Heart left ventricle (tissue), 16 donors: ENCODE data around the gene SLC6A7. TPM values are rescaled to one million over a fixed set of nuclear protein-coding genes. Genes with fewer than 3 reads are reported as not detected.

Experiments
- ATAC-seq, 4 donors: fragments of 200-7000 bp; cut with Tn5 transposase; one replicate each; pipeline ENCODE4 v1.9.1; 2020 to 2022; ENCODE audit warnings: moderate library complexity in 4 of 4, mild to moderate bottlenecking in 3 of 4, moderate number of reproducible peaks in 1 of 4
- DNase-seq, 5 donors: peaks; one replicate each; pipeline ENCODE4 v3.0.0-alpha.2; 2020
- H3K27ac ChIP-seq, 12 donors: fragments of 200-600 bp; sonication (generic) in 4 of 12; one replicate each; pipeline versions ENCODE4 v1.5.0 to v1.8.0; 2016 to 2022; ENCODE audit warnings: mild to moderate bottlenecking in 2 of 12
- H3K27me3 ChIP-seq, 9 donors: fragments of 200-600 bp; sonication (generic) in 2 of 9; one replicate each; pipeline versions ENCODE4 v1.5.1 to v1.8.0; 2016 to 2022; ENCODE audit warnings: mild to moderate bottlenecking in 3 of 9
- H3K36me3 ChIP-seq, 9 donors: fragments of 200-600 bp; sonication (generic) in 2 of 9; one replicate each; pipeline versions ENCODE4 v1.5.0 to v1.8.0; 2018 to 2022; ENCODE audit warnings: mild to moderate bottlenecking in 2 of 9
- H3K4me1 ChIP-seq, 12 donors: fragments of 200-600 bp; sonication (generic) in 4 of 12; one replicate each; pipeline versions ENCODE4 v1.5.0 to v1.8.0; 2016 to 2022; ENCODE audit warnings: mild to moderate bottlenecking in 3 of 12
- H3K4me3 ChIP-seq, 12 donors: fragments of 200-600 bp; sonication (generic) in 4 of 12; one replicate each; pipeline versions ENCODE4 v1.5.0 to v1.8.0; 2017 to 2022; ENCODE audit warnings: mild to moderate bottlenecking in 9 of 12, moderate library complexity in 4 of 12
- H3K9me3 ChIP-seq, 12 donors: fragments of 200-600 bp; sonication (generic) in 4 of 12; one replicate each; pipeline versions ENCODE4 v1.5.0 to v1.8.0; 2016 to 2022; ENCODE audit warnings: mild to moderate bottlenecking in 1 of 12
- POLR2A ChIP-seq, 2 donors: fragments of 450-650 bp; IDR thresholded peaks; one replicate each; pipeline ENCODE4 v1.6.1; 2017; ENCODE audit warnings: antibody characterized with exemption in 2 of 2, mild to moderate bottlenecking in 2 of 2, moderate library complexity in 2 of 2
- WGBS, 4 donors: extraction: QIAGEN DNeasy Blood & Tissue Kit in 2 of 4; methylation state at CpG; one replicate each; pipeline versions ENCODE4 v1.1.5 to v1.1.7; 2013 to 2018; 5-methylcytosine and 5-hydroxymethylcytosine counted together
- intact Hi-C, 10 donors: fragments of 100-400 bp; cut with DNase I; formaldehyde crosslinking; loops; one replicate each; pipeline versions ENCODE4 v1.11.1 to v1.14.2; 2022
- polyA plus RNA-seq, 2 donors: library from polyadenylated mRNA; stranded (reverse); fragments of 200-250 nt; gene quantifications; one replicate each; pipeline ENCODE4 v1.2.3, GENCODE V29; 2013
- total RNA-seq, 9 donors: library from RNA; depleted of rRNA in 2 of 9; stranded (reverse); fragments of >200 nt in 2 of 9; fragmentation: NEBNext Ultra II Directional in 3 of 9; extraction: Animal tissue kit (Norgen Biotek cat#: 25700) in 3 of 9; gene quantifications; one replicate each; pipeline versions ENCODE4 v1.1.0 to v1.2.4, GENCODE V29; 2016 to 2023
- TF ChIP-seq, protein P1 (sequence below), 12 donors: fragments of 200-600 bp; sonication (generic) in 4 of 12; IDR thresholded peaks; one replicate each; pipeline versions ENCODE4 v1.5.0 to v1.8.0; 2018 to 2022; ENCODE audit warnings: antibody characterized with exemption in 12 of 12, mild to moderate bottlenecking in 5 of 12
- donor health status: ischemic (EF 13 %, LVEDD 7.1; RV severe dilation, severe dysfunction).
- donor health status: healthy with polysubstance abuse.
- donor health status: DM: no; HTN: yes; CAD: no.
- donor health status: DM: no; HTN: no; CAD: no.
- donor health status: ischemic (EF 25% LVEDD 6.9; RV normal size, moderate dysfunction).
- donor health status: ischemic (EF 25% LVEDD 5.7; RV mildly dilated, moderate dysfunction).
- donor health status: healthy.
- donor health status: DM: yes; HTN: yes; CAD: no.
- donor health status: ischemic (EF 35%, LVEDD 5.7; RV mildly dilated, moderate dysfunction).
- donor health status: nonischemic (EF 11% LVEDD 7.7; RV severe dilation, severe dysfunction).
- donor health status: DM: yes; HTN: yes; CAD: no.
- donor health status: PGD.
- donor health status: ischemic (EF 29% LVEDD 5.4; RV normal size, mild dysfunction).
- donor health status: nonischemic (EF 23%, LVEDD 6.1; RV moderate dilation, normal function).

SLC6A7 gene
- total and polyA plus RNA-seq, 11 donors: not detected

DNA sequence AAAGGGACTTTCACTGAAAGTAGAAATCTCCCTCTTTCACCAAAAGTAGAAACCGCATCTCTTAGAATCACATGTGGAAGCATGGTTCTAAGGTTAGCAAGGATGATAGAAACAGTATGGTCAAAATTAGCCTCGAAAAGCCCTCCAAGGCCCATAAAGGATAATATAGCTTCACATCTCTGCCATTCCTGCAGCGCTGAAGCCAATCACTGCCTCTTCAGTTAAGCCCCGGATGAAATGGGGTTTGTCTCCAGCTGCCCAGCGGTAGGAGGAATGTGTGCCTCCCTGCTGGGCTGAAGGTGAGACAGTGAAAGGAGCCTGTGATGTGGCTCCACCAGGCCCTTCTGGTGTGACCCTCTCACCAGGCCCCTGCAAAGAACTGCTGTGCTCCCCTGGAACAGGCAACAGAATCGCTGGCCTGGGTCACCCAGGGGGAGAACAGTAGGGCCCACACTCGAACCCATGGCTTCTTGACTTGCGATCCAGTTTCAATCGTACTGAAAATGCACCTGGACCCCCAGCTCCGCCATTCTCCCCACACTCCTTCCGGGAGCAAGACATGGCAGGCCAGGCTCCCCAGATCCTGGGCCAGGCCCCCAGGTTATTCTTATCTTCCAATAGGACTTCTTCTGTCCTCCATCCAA, 52.5 kb downstream of the SLC6A7 start:
- Histone ChIP-seq H3K36me3 (no peaks in the 10 kb centered on the region), H3K27ac (no peak overlapping the region), H3K4me1 (peaks cover 0 to 32% (median 7%) of the 10 kb centered on the region in 12 donors), H3K4me3 (no peak overlapping the region), H3K27me3 (no peaks in the 10 kb centered on the region), H3K9me3 (no peaks in the 10 kb centered on the region)
- DNase-seq (no peak), ATAC-seq (no peak)
- intact Hi-C loops: loop anchor here in 1 of 10 donors (10.0 kb wide), 1 partner anchor 112 kb away; the partner anchor contains the start of gene TCOF1
- 86 to 88% (median 87%) methylated on average over 11 of the region's 11 CpGs for WGBS, 4 donors
- TF ChIP-seq POLR2A (IDR thresholded peaks at IDR 0.05): no peak
- TF ChIP-seq, protein P1, sequence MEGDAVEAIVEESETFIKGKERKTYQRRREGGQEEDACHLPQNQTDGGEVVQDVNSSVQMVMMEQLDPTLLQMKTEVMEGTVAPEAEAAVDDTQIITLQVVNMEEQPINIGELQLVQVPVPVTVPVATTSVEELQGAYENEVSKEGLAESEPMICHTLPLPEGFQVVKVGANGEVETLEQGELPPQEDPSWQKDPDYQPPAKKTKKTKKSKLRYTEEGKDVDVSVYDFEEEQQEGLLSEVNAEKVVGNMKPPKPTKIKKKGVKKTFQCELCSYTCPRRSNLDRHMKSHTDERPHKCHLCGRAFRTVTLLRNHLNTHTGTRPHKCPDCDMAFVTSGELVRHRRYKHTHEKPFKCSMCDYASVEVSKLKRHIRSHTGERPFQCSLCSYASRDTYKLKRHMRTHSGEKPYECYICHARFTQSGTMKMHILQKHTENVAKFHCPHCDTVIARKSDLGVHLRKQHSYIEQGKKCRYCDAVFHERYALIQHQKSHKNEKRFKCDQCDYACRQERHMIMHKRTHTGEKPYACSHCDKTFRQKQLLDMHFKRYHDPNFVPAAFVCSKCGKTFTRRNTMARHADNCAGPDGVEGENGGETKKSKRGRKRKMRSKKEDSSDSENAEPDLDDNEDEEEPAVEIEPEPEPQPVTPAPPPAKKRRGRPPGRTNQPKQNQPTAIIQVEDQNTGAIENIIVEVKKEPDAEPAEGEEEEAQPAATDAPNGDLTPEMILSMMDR (IDR thresholded peaks at IDR 0.05): no peak

DNA sequence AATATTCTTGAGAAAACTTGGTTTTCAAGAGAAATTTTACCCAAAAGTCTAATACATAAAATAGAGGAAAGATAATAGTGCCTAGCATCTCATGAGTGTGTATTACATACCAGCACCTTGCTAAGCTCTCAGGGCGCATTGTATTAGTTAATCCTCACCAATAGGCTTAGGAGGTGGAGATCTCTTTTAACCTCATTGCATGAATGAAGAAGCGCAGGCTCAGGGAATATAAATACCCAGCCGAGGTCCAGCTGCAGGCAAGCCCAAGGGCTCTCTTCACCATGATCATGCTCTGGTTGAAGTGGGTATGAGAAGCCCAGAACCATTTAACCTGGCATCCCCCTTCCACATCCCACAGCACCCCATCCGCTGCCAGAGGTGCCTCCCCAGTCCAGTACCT, 53.7 kb downstream of the SLC6A7 start:
- no peak overlapping the region for H3K27ac ChIP-seq
- TF ChIP-seq POLR2A (IDR thresholded peaks at IDR 0.05): no peak
- TF ChIP-seq, protein P1 (IDR thresholded peaks at IDR 0.05): no peak
- WGBS, 4 donors: 66 to 89% (median 74%) methylated on average over 4 of the region's 4 CpGs
- peaks cover 0 to 32% (median 7%) of the 10 kb centered on the region in 12 donors for H3K4me1 ChIP-seq
- H3K9me3 ChIP-seq: no peaks in the 10 kb centered on the region
- DNase-seq: no peak
- H3K27me3 ChIP-seq: no peaks in the 10 kb centered on the region
- no peak for ATAC-seq
- no peaks in the 10 kb centered on the region for H3K36me3 ChIP-seq
- intact Hi-C loops: loop anchor here in 1 of 10 donors (10.0 kb wide), 1 partner anchor 111 kb away; the partner anchor contains the start of gene TCOF1
- no peak overlapping the region for H3K4me3 ChIP-seq

DNA sequence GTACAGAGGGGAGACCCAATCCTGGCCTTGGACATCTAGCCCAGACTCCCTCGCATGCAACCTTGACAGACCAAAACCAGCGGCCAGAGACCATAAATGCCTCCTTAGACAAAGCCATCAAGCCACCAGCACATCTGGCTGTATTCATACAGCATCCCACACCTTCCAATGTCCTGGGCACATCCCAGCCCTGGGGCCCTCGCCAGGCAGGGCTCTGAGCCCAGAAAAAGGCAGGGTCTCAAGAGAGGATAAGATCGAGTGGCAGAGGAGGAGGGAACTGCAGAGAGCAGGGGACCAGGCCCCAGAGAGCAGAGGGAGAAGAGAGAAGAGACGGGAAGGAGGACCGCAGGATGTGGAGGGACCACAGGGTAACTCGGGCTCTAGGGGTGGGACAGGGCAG, 54.3 kb downstream of the SLC6A7 start:
- Histone ChIP-seq H3K36me3 (no peaks in the 10 kb centered on the region), H3K27me3 (no peaks in the 10 kb centered on the region), H3K4me1 (peaks cover 0 to 32% (median 7%) of the 10 kb centered on the region in 12 donors), H3K27ac (peak overlapping the region in 5 of 12 donors; percentile 5 to 82 (median 40)), H3K4me3 (peak overlapping the region in 6 of 12 donors; percentile 27 to 49 (median 39)), H3K9me3 (no peaks in the 10 kb centered on the region)
- peak in 2 of 4 donors; percentile 4 to 9 for ATAC-seq
- no peak for DNase-seq
- WGBS, 4 donors: 62 to 64% (median 62%) methylated on average over 7 of the region's 7 CpGs
- intact Hi-C loops: loop anchor here in 1 of 10 donors (10.0 kb wide), 1 partner anchor 111 kb away; the partner anchor contains the start of gene TCOF1
- TF ChIP-seq, protein P1 (IDR thresholded peaks at IDR 0.05): no peak
- no peak for TF ChIP-seq POLR2A (IDR thresholded peaks at IDR 0.05)

- intact Hi-C loops: loop anchor here in 1 of 10 donors (10.0 kb wide), 1 partner anchor 110 kb away; the partner anchor contains the start of gene TCOF1
- peak; percentile 77 to 86 (median 82) for DNase-seq
- Histone ChIP-seq H3K36me3 (no peaks in the 10 kb centered on the region), H3K4me1 (peaks cover 0 to 32% (median 7%) of the 10 kb centered on the region in 12 donors), H3K27me3 (no peaks in the 10 kb centered on the region), H3K9me3 (no peaks in the 10 kb centered on the region), H3K27ac (peak overlapping the region in 10 of 12 donors; percentile 10 to 82 (median 50)), H3K4me3 (peak overlapping the region in 9 of 12 donors; percentile 22 to 49 (median 38))
- WGBS, 4 donors: 26 to 33% (median 29%) methylated on average over 14 to 18 of the region's 18 CpGs
- TF ChIP-seq, protein P1 (IDR thresholded peaks at IDR 0.05): no peak
- TF ChIP-seq POLR2A (IDR thresholded peaks at IDR 0.05): no peak
- peak; percentile 89 to 98 (median 96) for ATAC-seq
These were observed 55.4 kb downstream of the SLC6A7 start for GRCh38 chr5:150245111-150245789.
